Tongue (tissue), 2 donors: ENCODE results near the gene CSMD2. TPM values are rescaled to one million over a fixed set of nuclear protein-coding genes. Genes with fewer than 3 reads are reported as not detected.

Source experiments
- DNase-seq: peaks from one replicate; pipeline ENCODE4 v3.0.0-alpha.2; 2015
- total RNA-seq: library from RNA; depleted of rRNA; stranded (reverse); fragments of >200 nt; gene quantifications from one replicate; pipeline ENCODE4 v1.2.3, GENCODE V29; 2014

The CSMD2 gene
- total RNA-seq, 1 donor from 2014 or later, result 2.1 TPM

DNA sequence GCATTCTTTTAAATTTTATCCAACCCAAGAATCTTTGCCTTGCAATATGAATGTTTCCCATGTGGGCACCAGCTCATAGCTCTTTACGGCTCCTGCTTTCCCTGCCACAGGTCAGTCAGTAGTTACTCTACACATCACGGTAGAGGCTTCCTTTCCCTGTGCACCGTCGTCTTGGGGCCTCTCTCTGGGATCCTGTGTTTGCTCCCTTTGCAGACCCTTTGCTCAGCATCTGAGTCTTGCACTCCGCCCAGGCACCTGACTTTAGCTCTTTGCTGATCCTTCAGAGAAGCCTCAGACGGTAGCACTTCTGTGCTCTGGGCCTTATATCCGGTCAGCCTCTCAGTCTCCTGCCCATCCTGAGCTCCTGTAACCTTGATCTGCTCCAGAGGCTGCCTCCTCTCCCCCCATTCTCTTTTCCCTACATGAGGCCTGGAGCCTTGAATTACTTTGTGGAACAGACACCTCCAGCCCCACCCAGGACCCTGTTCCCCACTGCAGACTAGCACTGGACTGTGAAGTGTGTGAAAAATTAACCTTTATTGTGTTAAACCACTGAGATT, 484.7 kb downstream of the CSMD2 start:
- DNase-seq, result no peak

GRCh38 chr1:33670567-33670966, 494.5 kb downstream of the CSMD2 start:
- DNase-seq, result no peak

GRCh38 chr1:33668695-33669094, 496.3 kb downstream of the CSMD2 start:
- DNase-seq, result no peak

DNA sequence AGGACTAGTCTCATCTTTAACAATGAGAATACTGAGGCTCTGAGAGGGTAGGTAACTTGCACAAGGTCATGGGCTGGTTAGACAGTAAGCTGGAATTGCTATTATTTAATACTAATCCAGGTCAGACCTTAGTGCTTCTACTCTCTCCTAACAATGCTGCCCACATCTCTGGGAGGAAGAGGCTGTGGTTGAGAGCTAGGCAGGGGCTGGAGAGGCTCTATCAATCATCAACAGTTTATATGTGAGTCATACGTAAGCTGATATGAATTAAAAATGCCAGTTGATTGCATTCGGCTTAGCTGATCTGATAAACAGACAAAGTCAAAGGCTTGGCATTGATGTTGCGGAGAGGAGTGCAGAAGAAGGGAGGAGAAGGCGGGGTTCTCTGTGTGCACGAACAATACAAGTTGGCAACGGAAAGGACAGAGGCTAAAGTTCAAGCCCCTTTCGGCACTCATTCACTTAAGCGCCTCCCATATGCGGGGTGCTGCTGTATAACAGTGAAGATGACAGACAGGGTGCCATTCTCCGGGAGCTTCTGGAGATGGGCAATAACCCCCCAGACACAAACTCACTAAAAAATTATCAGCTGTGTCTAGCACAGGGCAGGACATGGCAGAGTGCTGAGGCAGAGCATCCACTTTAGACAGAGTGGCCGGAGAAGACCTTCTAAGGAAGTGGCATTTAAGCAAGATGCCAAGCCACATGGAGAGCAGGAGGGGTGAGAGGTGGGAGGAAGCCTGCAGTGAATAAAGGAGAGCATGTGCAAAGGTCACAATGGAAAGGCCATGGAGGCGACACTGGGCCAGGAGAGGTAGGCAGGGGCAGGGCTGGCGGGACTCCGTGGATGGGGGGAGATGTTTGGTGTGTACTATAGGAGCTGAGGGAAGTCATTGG, 497.4 kb downstream of the CSMD2 start:
- DNase-seq, result no peak

DNA sequence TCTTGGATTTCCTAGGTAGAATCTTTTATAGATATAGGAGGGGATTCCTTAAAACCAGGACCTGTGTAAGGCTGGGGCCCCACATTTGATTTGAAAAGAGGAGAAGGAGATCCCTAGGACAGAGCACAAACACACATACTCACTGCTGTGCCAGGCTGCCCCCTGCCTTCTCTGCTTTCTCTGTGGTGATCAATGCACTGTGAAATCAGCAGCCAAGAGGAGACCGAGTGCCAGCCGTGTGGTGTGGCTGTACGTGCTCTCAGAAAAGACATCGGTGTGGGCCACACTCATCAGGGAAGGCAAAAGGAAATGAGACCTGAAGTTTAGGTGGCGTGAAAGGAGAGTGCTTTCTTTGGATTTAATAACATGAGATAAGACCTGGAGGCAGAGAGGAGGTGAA, 498.4 kb downstream of the CSMD2 start:
- no peak for DNase-seq

GRCh38 chr1:33661811-33662454, 503.1 kb downstream of the CSMD2 start:
- peak; percentile 76 for DNase-seq

- no peak for DNase-seq
These were observed 504.1 kb downstream of the CSMD2 start for GRCh38 chr1:33660956-33661355.

DNA sequence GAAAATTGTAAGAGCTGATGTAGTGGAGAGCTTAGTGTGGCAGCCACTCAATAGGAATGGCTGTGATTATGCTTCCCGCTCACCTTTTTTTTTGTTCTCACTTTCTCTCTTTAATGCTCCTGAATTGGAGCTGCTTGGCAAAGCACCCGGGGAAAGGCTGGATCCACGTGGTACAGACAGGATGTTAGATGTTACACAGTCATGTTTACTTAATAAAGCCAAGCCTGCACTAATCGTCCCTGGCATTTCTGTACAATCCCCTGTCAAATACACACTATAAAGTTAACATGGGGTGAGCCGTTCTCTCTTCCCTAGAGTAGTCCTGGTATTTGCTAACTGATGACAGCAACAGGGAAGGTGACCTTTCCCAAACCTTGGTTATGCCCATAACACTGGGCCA, 504.8 kb downstream of the CSMD2 start:
- peak; percentile 32 for DNase-seq

- no peak for DNase-seq
These were observed 505.4 kb downstream of the CSMD2 start for GRCh38 chr1:33659641-33660040.

DNA sequence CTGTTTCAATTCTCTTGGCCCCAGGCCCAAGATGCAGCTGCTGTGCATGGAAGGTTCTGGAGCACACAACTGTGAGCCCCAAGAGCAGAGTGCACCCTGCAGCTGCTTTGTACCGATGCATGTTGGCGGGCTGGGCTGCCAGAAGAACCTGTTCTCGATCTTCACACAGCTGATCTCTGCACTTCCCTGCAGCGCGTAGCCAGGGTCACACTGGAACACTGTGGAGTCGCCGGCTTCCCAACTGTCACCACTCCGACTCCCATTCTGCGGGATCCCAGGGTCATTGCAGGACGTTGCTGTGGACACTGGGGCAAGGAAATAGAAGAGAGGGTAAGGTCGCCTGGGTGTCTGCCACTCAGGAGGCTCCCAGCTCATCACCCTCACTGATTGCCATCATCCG, 507.2 kb downstream of the CSMD2 start:
- no peak for DNase-seq

GRCh38 chr1:33656467-33657005, 508.5 kb downstream of the CSMD2 start:
- no peak for DNase-seq

DNA sequence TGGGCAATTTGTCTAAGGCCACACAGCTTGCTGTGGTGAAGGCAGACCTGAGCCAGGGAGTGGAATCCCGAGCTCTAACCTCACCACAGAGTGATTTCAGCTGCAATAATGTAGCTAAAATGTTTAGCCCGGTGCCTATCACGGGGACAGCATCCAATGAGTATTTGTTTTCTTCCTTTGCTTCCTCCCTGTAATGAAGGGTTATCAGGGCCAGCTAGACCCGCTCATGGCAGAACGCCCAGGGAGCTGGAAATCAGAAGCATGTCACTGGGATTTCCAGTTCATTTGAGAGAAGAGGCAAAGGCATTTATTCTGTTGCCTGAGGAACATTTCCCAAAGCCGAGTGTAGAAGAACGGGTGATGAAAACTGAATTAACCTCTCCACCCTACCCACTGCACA, 509.5 kb downstream of the CSMD2 start:
- DNase-seq, result no peak

GRCh38 chr1:33654267-33654834, 510.7 kb downstream of the CSMD2 start:
- peak; percentile 37 for DNase-seq

DNA sequence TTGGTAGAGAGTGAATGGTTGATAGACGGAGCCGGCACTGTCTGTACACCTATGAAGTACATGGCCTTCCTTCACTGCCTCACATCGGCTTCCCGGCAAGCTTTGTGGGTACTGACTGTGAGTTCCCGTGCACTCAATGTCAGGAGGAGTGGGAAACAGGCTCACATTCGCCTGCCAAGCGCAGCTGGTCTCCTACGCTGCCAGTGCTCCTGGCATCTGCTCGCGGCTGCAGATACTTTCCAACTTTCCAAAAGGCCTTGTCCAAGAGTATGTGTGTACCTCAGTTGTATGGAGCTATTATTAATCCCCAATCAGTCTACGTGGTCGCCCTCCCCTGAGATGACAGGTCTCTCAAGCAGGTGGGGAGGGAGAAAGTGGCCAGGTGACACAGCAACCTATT, 511.8 kb downstream of the CSMD2 start:
- no peak for DNase-seq

DNA sequence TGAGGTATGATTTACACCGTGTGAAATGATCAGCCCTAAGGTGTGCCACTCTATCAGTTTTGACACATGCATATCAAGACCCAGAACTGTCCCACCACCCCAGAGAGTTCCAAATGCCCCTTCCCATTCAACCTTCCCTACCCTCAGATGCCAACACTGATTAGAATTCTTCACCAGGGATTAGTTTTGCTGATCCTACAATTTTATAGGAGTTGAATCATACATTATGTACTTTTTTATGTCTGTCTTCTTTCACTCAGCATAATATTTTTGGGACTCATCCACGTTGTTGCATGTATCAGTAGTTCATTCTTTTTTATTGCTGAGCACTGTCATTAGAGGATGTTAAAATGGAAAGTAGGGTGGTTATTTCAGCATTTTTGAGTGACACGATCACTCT, 514.3 kb downstream of the CSMD2 start:
- no peak for DNase-seq

DNA sequence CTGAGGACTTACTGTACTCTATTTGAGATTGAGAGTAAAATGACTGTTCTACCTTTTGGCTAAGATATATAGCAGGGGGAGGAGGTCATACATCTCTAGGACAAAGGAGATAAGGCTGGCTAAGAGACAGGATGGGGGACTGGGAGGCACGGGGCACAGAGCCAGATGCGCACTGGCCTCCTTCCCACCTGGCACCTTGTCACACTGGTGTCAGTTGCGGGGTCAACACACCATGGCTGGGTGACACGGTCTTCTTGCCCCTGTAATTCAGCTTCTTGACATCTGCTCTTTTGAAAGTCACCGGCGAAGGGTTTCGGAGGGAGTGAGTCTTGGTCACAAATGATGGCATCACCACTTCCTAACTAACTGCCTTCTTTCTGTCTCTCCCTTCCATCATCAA, 515.3 kb downstream of the CSMD2 start:
- DNase-seq, result no peak

DNA sequence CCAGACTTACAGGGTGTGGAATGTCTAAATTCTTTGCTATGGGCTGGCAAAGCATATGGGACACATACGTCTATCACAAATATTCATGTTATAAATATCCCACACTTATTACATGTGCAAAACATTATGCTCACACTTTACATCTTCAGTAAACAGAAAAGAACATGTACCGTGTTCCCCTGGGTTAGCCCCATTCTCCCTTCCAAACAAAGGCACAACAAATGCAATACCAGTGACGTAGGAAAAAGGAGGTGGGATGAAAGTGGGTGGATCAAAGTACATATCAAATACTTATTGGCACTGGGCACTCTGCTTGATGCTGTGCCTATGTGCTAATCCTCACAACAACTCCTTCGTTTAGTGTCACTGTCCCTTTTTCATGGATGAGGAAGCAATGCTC, 521.8 kb downstream of the CSMD2 start:
- DNase-seq, result no peak

GRCh38 chr1:33641104-33641830, 523.8 kb downstream of the CSMD2 start:
- DNase-seq, result no peak

DNA sequence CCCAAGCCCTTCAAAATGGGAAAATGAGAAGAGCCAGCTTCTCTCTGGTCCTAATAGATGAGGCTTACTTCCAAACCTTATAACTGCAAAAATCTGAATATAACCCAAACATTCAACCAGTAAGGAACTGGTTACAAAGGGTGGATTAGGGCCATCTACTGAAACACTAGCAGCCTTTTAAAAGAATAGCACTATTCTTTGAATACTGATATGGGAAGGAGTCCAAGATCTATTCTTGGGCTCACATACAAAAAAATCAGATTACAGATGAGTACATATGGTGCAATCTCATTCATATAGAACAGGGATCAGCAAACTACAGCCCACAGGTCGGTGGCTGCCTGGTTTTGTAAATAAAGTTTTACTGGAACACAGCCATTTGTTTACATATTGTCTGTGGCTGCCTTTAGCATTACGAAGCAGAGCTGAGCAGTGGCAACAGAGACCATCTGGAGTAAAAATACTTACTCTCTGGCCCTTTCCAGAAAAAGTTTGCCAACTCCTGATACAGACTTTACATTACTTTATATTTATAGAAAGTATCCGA, 524.8 kb downstream of the CSMD2 start:
- no peak for DNase-seq

- no peak for DNase-seq
These were observed 527.1 kb downstream of the CSMD2 start for GRCh38 chr1:33637846-33638440.

DNA sequence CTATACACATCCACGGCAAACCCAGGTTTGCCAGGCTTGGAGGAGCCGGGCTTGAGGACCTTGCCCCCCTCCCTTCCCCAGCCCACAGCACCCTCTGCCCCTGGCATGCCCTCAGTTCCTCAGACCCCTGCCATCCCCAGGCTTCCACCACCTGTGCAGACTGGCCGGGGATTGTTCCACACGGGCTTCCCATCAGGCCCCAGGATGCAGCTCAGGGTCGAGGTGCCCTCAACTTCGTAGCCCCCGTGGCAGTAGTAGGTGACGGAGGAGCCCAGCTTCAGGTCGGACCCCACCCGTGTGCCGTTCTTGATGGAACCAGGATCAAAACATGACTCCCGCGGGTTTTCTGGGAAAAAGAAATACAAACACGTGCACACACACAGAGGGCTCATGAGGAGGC, 528.8 kb downstream of the CSMD2 start:
- no peak for DNase-seq
